C4-2B (cell line): ENCODE results near the gene HS3ST5.

Experiments
- CTCF ChIP-seq: fragments of 450-650 bp; conservative IDR thresholded peaks from 2 replicates; pipeline ENCODE4 v1.5.1; 2017; ENCODE audit warnings: mild to moderate bottlenecking
- ZFX ChIP-seq: fragments of 450-650 bp; IDR thresholded peaks from 2 replicates; pipeline ENCODE4 v1.6.1; 2017

GRCh38 chr6:114084327-114084890, 258.4 kb downstream of the HS3ST5 start:
- TF ChIP-seq CTCF (no peak), ZFX (no peak)
